ENCODE results near the gene SPEF1.
"Not testable (repeated sequence)": the region's sequence is repeated elsewhere in the genome, so short reads cannot be mapped to it uniquely, and the experiment has no call there.

SPEF1 gene

DNA sequence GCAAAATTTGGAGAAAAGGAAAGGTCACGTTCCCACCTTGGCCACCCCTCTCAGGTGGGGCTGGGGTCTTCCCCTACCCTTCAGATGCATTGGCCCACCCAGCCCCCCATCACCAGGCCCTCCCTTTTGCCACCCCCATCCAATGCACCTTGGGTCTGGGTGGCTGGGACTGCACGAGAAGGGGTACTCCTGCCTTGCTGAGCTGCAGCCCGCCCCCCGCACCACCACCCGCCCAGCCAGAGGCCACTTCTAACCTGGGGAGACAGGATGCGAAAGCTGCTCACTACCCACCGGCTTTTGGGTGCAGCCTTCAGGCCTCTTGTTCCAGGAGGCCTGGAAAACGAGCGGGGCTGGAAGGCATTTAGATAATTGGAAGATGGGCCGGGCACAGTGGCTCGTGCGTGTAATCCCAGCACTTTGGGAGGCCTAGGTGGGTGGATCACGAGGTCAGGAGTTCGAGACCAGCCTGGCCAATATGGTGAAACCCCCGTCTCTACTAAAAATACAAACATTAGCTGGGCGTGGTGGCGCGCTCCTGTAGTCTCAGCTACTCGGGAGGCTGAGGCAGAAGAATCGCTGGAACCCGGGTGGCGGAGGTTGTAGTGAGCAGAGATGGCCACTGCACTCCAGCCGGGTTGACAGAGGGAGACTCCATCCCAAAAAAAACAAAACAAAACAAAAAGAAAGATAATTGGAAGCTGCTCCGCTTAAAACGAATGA is 13.6 kb upstream of the SPEF1 start:
- CTCF ChIA-PET = interaction anchor here (0.7 to 3.3 kb wide), 7 partner anchors 9 to 303 kb away, joined by 3 to 18 read pairs (median 10); partner anchors contain the start of genes AP5S1 and CENPB
- DNase-seq (ENCODE audit: low read depth, low spot score) = no peak
- TF ChIP-seq CTCF (IDR thresholded peaks at IDR 0.05; ENCODE audit: insufficient read depth, low read length, missing control alignments) = no peak
- H3K4me3 ChIP-seq (ENCODE audit: low read depth, low read length) = peak overlapping the region; percentile 84
- POLR2A ChIA-PET = interaction anchor here (0.9 to 2.0 kb wide), 2 partner anchors 24 to 26 kb away, joined by 4 to 12 read pairs; no protein-coding TSS in a partner anchor

DNA sequence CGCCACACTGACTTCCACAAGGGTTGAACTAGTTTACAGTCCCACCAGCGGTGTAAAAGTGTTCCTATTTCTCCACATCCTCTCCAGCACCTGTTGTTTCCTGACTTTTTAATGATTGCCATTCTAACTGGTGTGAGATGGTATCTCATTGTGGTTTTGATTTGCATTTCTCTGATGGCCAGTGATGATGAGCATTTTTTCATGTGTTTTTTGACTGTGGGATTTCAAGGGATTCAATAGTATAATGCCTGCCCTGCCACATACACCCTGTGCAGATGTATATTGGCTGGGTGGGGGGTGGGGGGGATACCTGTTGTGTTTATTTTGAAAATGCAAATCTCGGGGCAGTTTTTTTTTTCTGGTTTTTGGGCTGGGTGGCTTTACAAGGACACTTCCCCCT is 12.9 kb upstream of the SPEF1 start:
- H3K4me3 ChIP-seq (ENCODE audit: low read depth, low read length); DNase-seq (ENCODE audit: low read depth, low spot score); POLR2A ChIA-PET: not testable (repeated sequence)
- CTCF ChIA-PET = interaction anchor here (2.0 to 3.3 kb wide), 3 partner anchors 9 to 26 kb away, joined by 10 to 18 read pairs (median 14); partner anchors contain the start of genes AP5S1 and CENPB

DNA sequence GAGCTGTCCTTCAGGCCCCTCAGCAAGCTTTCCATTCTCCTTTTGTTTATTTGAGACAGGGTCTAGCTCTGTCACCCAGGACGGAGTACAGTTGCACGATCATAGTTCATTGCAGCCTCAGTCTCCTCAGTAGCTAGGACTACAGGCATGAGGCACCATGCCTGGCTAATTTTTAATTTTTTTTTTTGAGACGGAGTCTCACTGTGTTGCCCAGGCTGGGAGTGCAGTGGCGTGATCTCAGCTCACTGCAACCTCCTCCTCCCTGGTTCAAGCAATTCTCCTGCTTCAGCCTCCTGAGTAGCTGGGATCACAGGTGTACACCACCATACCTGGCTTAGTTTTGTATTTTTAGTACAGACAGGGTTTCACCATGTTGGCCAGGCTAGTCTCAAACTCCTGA is 8.0 kb upstream of the SPEF1 start:
- ChIA-PET POLR2A (interaction anchor here (0.7 kb wide), 1 partner anchor 58 kb away, joined by 4 read pairs; the partner anchor contains the start of gene MAVS), CTCF (interaction anchor here (0.6 to 11.6 kb wide), 7 partner anchors 32 to 282 kb away, joined by 3 to 255 read pairs (median 3); partner anchors contain the start of gene AP5S1)
- DNase-seq (ENCODE audit: low read depth, low spot score); H3K4me3 ChIP-seq (ENCODE audit: low read depth, low read length): not testable (repeated sequence)

DNA sequence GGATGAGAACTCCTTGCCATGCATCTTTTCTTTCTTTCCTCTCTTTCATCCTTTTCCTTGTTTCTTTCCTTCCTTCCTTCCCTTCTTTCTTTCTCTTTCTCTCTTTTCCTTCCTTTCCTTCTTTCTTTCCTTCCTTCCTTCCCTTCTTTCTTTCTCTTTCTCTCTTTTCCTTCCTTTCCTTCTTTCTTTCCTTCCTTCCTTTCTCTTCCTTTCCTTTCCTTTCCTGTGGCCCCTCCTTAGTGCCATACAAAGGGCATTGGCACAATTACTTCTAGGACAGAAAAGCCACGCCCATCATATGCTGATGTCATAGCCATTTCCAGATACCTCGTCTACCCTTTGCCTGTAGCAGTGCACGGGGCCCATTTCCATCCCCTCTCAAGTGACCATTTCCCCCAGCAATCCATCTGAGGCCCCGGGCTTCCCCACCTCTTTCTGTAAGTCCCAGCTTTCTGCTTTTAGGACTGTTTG is 7.5 kb upstream of the SPEF1 start:
- H3K4me3 ChIP-seq (ENCODE audit: low read depth, low read length) = no peak overlapping the region
- POLR2A ChIA-PET = no interaction called here
- DNase-seq (ENCODE audit: low read depth, low spot score) = no peak
- TF ChIP-seq CTCF (IDR thresholded peaks at IDR 0.05; ENCODE audit: insufficient read depth, low read length, missing control alignments) = no peak
- CTCF ChIA-PET = interaction anchor here (0.7 to 11.6 kb wide), 9 partner anchors 13 to 110 kb away, joined by 3 to 255 read pairs (median 20); partner anchors contain the start of genes ADAM33 and AP5S1

- peak overlapping the region; percentile 43 for H3K4me3 ChIP-seq (ENCODE audit: low read depth, low read length)
- CTCF ChIA-PET = interaction anchor here (0.9 to 11.6 kb wide), 15 partner anchors 8 to 297 kb away, joined by 3 to 255 read pairs (median 10); partner anchors contain the start of genes ADAM33, ADISSP, AP5S1 and CDC25B
- no peak for TF ChIP-seq CTCF (IDR thresholded peaks at IDR 0.05; ENCODE audit: insufficient read depth, low read length, missing control alignments)
- POLR2A ChIA-PET = interaction anchor here (1.0 to 2.2 kb wide), 2 partner anchors 24 to 33 kb away, joined by 3 to 12 read pairs; partner anchors contain the start of gene AP5S1
- DNase-seq (ENCODE audit: low read depth, low spot score) = no peak
These were observed 6.2 kb upstream of the SPEF1 start for GRCh38 chr20:3787324-3788014.

GRCh38 chr20:3786665-3787323 is 5.5 kb upstream of the SPEF1 start, which contains the start of gene CENPB:
TSS of gene CENPB (minus strand) at chr20:3786740. CDS start at chr20:3786483, 257 bp downstream.
- ChIA-PET POLR2A (interaction anchor here (1.0 to 2.2 kb wide), 8 partner anchors 9 to 110 kb away, joined by 3 to 12 read pairs (median 4); partner anchors contain the start of genes ADAM33, ADISSP, AP5S1 and CDC25B), CTCF (interaction anchor here (0.6 to 11.6 kb wide), 16 partner anchors 8 to 298 kb away, joined by 3 to 255 read pairs (median 10); partner anchors contain the start of genes ADAM33, ADISSP, AP5S1 and CDC25B)
- peak; percentile 70 for TF ChIP-seq CTCF (IDR thresholded peaks at IDR 0.05; ENCODE audit: insufficient read depth, low read length, missing control alignments)

More at GRCh38 chr20:3786665-3787323, 5.5 kb upstream of the SPEF1 start, which contains the start of gene CENPB:
- peak within 1 kb of the TSS; percentile 80 for H3K4me3 ChIP-seq (ENCODE audit: low read depth, low read length)
- no peak for DNase-seq (ENCODE audit: low read depth, low spot score)
